Activated T-helper 1 cell treated with Interleukin-2 at 50 U/mL for 16 hours (primary cell): Measurements from ENCODE around the gene SEMA4G.

Source experiments
- DNase-seq: peaks from one replicate; pipeline ENCODE4 v3.0.0-alpha.2; 2020; ENCODE audit warnings: low read depth

Gene SEMA4G

GRCh38 chr10:101007915-101008822 is 38.9 kb downstream of the SEMA4G start:
- no peak for DNase-seq

- DNase-seq, result no peak
Observed at GRCh38 chr10:101008823-101009423, 39.6 kb downstream of the SEMA4G start.

DNA sequence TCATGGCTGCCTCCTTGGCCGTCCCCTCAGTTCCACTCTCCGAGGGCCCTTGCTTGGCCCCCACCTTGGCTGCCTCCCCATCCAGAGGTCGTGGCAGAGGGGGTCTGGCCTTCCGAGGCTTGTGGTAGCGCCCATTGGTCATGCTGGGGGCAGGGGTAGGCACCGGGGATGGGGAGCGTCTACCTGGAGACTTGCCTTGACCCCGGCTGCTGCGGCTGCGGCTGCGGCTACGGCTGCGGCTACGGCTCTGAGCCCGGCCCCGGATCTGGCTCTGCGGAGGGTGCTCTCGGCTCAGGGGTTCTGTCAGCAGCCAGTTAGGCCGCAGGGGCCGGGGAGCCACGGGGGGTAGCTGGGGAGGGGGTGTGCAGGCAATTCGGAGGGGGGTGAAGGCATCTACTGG is 41.0 kb downstream of the SEMA4G start:
- no peak for DNase-seq

DNA sequence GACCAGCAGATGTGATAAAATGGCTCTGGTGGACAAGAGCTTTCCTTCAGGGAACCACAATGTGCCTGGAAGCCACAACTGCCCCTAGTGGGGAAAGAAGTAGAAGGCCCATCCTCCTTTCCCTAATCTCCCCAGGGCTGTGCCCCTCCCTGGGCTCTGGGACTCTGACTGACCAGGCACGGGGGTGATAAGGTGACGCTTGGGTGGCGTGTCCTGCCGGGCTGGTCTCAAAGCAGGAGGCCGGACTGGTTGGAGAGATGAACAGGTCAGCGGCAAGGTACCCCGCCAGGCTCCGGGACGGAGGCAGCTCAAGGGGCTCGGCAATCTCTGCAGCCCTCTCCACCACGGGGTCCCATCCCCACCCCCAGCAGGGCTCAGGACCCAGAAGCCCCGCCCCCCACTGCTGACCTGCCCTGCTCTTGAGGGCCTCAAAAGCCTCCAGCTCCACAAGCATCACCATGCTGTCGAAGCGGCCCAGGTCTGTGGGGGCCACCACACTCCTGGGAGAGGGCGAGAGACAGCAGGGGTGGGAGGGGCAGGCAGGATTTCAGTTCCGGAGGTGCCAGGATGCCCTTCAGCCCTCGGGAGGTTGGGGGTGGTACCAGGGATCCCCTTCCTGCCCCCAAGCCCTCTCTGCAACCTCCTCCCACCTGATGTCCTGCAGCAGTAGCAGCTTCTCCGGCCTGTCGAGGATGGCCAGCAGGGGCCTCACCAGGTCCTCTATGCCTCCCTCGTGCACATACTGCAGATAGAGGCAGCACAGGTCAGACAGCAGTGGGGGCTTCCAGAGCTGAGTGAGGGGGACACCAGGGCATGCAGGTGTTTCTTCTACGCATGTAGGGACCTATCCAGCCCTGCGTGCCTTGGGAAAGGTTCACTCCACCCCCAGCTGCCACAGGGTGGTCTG is 42.5 kb downstream of the SEMA4G start:
- no peak for DNase-seq

- DNase-seq, result peak; percentile 63
Observed at GRCh38 chr10:101012525-101013364, 43.4 kb downstream of the SEMA4G start.

GRCh38 chr10:101013365-101013825 is 44.1 kb downstream of the SEMA4G start:
- no peak for DNase-seq

- DNase-seq, result peak; percentile 45
Observed at GRCh38 chr10:101014230-101014884, 45.1 kb downstream of the SEMA4G start.

GRCh38 chr10:101014966-101015581 is 45.8 kb downstream of the SEMA4G start:
- DNase-seq, result no peak

- DNase-seq, result no peak
Observed at GRCh38 chr10:101015582-101015973, 46.3 kb downstream of the SEMA4G start.

- no peak for DNase-seq
Observed at GRCh38 chr10:101016814-101017213, 47.5 kb downstream of the SEMA4G start.

DNA sequence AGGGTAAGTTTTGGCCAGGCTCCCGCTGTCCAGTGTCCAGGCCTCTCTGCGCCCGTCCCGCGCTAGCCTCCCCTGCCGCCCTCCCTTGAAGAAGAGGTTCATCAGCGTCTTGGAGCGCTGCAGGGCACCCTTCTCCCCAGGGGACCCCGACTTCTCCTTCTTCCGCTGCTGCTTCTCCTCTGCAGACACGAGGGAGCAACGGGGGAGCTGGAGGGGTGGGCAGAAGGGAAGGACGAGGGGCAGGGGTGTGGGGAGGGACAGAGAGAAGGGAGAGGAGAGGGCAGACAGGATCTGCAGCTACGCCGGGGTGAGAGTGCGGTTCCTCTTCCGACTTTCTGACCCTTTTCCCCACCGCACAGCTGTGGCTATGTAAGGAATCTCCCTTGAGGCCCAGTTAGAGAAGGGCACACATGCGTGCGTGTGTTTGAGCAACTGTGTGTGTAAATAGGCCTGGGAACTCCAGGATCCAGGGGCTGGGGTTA is 48.9 kb downstream of the SEMA4G start:
- no peak for DNase-seq

DNA sequence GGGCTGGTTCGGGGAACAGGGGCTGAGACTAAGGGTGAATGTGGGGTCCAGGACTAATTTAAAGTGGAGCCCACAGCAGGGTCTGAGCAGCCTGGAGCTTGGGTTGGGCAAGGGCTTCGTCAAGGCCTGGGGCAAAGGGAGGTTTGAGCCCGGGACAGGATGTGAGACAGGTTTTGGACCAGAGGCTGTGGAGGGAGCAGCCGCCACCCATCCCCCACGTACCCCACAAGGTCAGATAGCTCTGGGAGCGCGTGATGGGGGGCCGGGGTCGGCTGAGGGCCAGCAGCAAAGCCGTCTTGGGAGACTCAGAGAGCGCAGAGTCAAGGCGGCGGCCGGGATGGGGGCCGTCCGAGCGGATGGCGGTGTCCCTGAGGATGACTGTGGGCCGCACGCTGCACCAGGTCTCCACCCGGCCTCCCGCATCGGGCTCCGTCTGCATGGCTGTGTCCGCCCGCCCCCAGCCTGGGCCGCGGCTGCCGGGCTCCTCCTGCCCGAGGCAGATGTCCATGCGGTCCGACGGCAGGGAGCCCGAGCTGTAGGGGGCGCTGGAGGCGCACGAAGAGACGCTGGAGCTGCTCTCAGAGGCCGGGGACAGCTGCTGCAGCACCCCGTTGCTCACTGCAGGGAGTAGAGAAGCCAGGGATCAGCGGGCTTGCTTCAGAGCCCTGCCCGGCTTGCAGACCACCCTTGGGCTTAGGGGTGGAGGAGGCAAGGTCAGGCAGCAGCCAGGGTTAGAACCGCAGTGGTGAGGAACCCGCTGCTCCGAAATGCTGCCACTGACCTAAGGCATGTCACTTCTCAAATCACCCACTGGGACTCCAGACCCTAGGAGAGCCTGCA is 49.5 kb downstream of the SEMA4G start:
- peak; percentile 57 for DNase-seq
